Measurements from ENCODE around the gene TMEM256. TPM values are rescaled to one million over a fixed set of nuclear protein-coding genes. Genes with fewer than 3 reads are reported as not detected.

The TMEM256 gene
- total RNA-seq, 1 experiment from 2014 or later = 40.2 TPM

GRCh38 chr17:7416323-7416722, 12.4 kb upstream of the TMEM256 start:
- Histone ChIP-seq H3K36me3 (ENCODE audit: control insufficient read depth, insufficient read depth, low read length) (no peaks in the 10 kb centered on the region), H3K4me3 (ENCODE audit: low read depth, low read length) (no peak overlapping the region), H3K4me1 (no peaks in the 10 kb centered on the region), H3K27me3 (replicated peaks; ENCODE audit: control insufficient read depth, insufficient read depth, low read length) (no peaks in the 10 kb centered on the region), H3K9me3 (no peaks in the 10 kb centered on the region)
- TF ChIP-seq CTCF (IDR thresholded peaks at IDR 0.05; ENCODE audit: insufficient read depth in 1 of 2, low read depth in 1 of 2, low read length in 1 of 2, severe bottlenecking in 1 of 2, unreplicated experiment in 1 of 2) = peak in 1 of 2 experiments; percentile 4
- ChIA-PET POLR2A (no interaction called here), CTCF (no interaction called here)
- no peaks in the 10 kb centered on the region for H3K4me1 Mint-ChIP-seq (ENCODE audit: low read depth, unreplicated experiment)
- H3K27me3 Mint-ChIP-seq (ENCODE audit: insufficient read depth, unreplicated experiment) = no peaks in the 10 kb centered on the region
- no peak overlapping the region for H3K4me3 Mint-ChIP-seq (ENCODE audit: unreplicated experiment)
- H3K9me3 Mint-ChIP-seq (ENCODE audit: unreplicated experiment) = no peaks in the 10 kb centered on the region
- no TSS peak for BruUV-seq (replicated peaks)
- no peaks in the 10 kb centered on the region for H3K36me3 Mint-ChIP-seq (ENCODE audit: insufficient read depth, unreplicated experiment)
- H3K27ac Mint-ChIP-seq (ENCODE audit: unreplicated experiment) = peak overlapping the region; percentile 73
- intact Hi-C loops (cut with micrococcal nuclease; ENCODE audit: unreplicated experiment) = no loop called here
- DNase-seq = no peak

GRCh38 chr17:7415784-7416183, 11.9 kb upstream of the TMEM256 start:
- DNase-seq = no peak
- Mint-ChIP-seq H3K36me3 (ENCODE audit: insufficient read depth, unreplicated experiment) (no peaks in the 10 kb centered on the region), H3K4me3 (ENCODE audit: unreplicated experiment) (no peak overlapping the region), H3K27me3 (ENCODE audit: insufficient read depth, unreplicated experiment) (no peaks in the 10 kb centered on the region), H3K9me3 (ENCODE audit: unreplicated experiment) (no peaks in the 10 kb centered on the region), H3K27ac (ENCODE audit: unreplicated experiment) (peak overlapping the region; percentile 73), H3K4me1 (ENCODE audit: low read depth, unreplicated experiment) (no peaks in the 10 kb centered on the region)
- Histone ChIP-seq H3K36me3 (ENCODE audit: control insufficient read depth, insufficient read depth, low read length) (no peaks in the 10 kb centered on the region), H3K27me3 (replicated peaks; ENCODE audit: control insufficient read depth, insufficient read depth, low read length) (no peaks in the 10 kb centered on the region), H3K4me3 (ENCODE audit: low read depth, low read length) (no peak overlapping the region), H3K9me3 (no peaks in the 10 kb centered on the region), H3K4me1 (no peaks in the 10 kb centered on the region)
- no peak for TF ChIP-seq CTCF (IDR thresholded peaks at IDR 0.05; ENCODE audit: insufficient read depth in 1 of 2, low read depth in 1 of 2, low read length in 1 of 2, severe bottlenecking in 1 of 2, unreplicated experiment in 1 of 2)
- intact Hi-C loops (cut with micrococcal nuclease; ENCODE audit: unreplicated experiment) = no loop called here
- BruUV-seq (replicated peaks) = no TSS peak
- ChIA-PET CTCF (no interaction called here), POLR2A (no interaction called here)

GRCh38 chr17:7414837-7415236, 10.9 kb upstream of the TMEM256 start:
- Mint-ChIP-seq H3K4me3 (ENCODE audit: unreplicated experiment) (no peak overlapping the region), H3K4me1 (ENCODE audit: low read depth, unreplicated experiment) (no peaks in the 10 kb centered on the region), H3K27me3 (ENCODE audit: insufficient read depth, unreplicated experiment) (no peaks in the 10 kb centered on the region), H3K27ac (ENCODE audit: unreplicated experiment) (no peak overlapping the region), H3K9me3 (ENCODE audit: unreplicated experiment) (no peaks in the 10 kb centered on the region), H3K36me3 (ENCODE audit: insufficient read depth, unreplicated experiment) (no peaks in the 10 kb centered on the region)
- ChIA-PET POLR2A (no interaction called here), CTCF (no interaction called here)
- Histone ChIP-seq H3K36me3 (ENCODE audit: control insufficient read depth, insufficient read depth, low read length) (no peaks in the 10 kb centered on the region), H3K27me3 (replicated peaks; ENCODE audit: control insufficient read depth, insufficient read depth, low read length) (no peaks in the 10 kb centered on the region), H3K4me1 (no peaks in the 10 kb centered on the region), H3K9me3 (no peaks in the 10 kb centered on the region), H3K4me3 (ENCODE audit: low read depth, low read length) (no peak overlapping the region)
- no TSS peak for BruUV-seq (replicated peaks)
- intact Hi-C loops (cut with micrococcal nuclease; ENCODE audit: unreplicated experiment) = no loop called here
- TF ChIP-seq CTCF (IDR thresholded peaks at IDR 0.05; ENCODE audit: insufficient read depth in 1 of 2, low read depth in 1 of 2, low read length in 1 of 2, severe bottlenecking in 1 of 2, unreplicated experiment in 1 of 2) = no peak
- no peak for DNase-seq

Measured in Caco-2 (cell line).